Endothelial cell of umbilical vein (primary cell): Measurements from ENCODE around the gene CFAP46.

Experiments
- EZH2 ChIP-seq: IDR thresholded peaks from 2 replicates; pipeline ENCODE4 v1.6.1; 2012; ENCODE audit warnings: borderline replicate concordance, low read depth, mild to moderate bottlenecking, moderate library complexity, low read length, inconsistent platforms; ENCODE audit not compliant: severe bottlenecking
- GATA2 ChIP-seq: IDR thresholded peaks from 2 replicates; pipeline ENCODE4 v1.7.0; 2011; ENCODE audit warnings: low read depth, mild to moderate bottlenecking, moderate library complexity, mixed read lengths, low read length; ENCODE audit not compliant: insufficient read length, insufficient read depth
- JUN ChIP-seq: IDR thresholded peaks from 2 replicates; pipeline ENCODE4 v1.6.1; 2011; ENCODE audit warnings: borderline replicate concordance, low read depth; ENCODE audit not compliant: insufficient read length, insufficient read depth
- POLR2A ChIP-seq: IDR thresholded peaks from 2 replicates; pipeline ENCODE4 v1.6.1; 2012; ENCODE audit warnings: low read depth, mild to moderate bottlenecking, control low read depth, low read length
- POLR2AphosphoS5 ChIP-seq: IDR thresholded peaks from 2 replicates; pipeline ENCODE4 v1.6.1; 2012; ENCODE audit warnings: low read depth, mild to moderate bottlenecking, control low read depth, low read length, moderate library complexity; ENCODE audit not compliant: insufficient read depth
- TF ChIP-seq, protein P1 (sequence below), 2 donors: IDR thresholded peaks; 1 replicate in 1 of 2; 2 replicates in 1 of 2; pipeline ENCODE4 v1.5.1; 2011; ENCODE audit warnings: low read length in 2 of 2, mild to moderate bottlenecking in 2 of 2, moderate library complexity in 2 of 2, control low read depth in 1 of 2, inconsistent platforms in 1 of 2, low read depth in 1 of 2; ENCODE audit not compliant: insufficient read depth in 1 of 2; ENCODE audit errors: extremely low read depth in 1 of 2
- TF ChIP-seq, protein P2 (sequence below): IDR thresholded peaks from 2 replicates; pipeline ENCODE4 v1.6.1; 2011; ENCODE audit not compliant: insufficient read depth, insufficient read length

DNA sequence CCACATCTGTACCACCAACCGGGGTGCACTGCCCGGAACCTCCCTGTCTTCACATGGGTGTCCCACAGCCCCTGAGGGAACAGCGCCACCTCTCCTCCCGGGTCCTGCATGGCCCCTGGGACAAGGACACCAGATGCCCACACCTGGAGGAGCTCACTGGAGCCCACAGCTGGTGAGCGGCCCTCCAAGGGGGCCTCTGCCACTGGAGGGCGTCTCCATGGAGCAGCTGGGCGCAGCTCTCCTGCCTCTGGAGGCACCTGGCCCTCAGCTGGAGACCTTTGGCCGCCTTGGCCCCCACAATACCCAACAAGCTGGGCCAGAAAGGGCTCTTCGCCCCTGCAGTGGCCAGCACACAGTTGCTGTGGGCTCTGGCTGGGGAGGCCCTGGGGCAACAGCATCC is 149.2 kb downstream of the CFAP46 start:
- TF ChIP-seq, protein P1, sequence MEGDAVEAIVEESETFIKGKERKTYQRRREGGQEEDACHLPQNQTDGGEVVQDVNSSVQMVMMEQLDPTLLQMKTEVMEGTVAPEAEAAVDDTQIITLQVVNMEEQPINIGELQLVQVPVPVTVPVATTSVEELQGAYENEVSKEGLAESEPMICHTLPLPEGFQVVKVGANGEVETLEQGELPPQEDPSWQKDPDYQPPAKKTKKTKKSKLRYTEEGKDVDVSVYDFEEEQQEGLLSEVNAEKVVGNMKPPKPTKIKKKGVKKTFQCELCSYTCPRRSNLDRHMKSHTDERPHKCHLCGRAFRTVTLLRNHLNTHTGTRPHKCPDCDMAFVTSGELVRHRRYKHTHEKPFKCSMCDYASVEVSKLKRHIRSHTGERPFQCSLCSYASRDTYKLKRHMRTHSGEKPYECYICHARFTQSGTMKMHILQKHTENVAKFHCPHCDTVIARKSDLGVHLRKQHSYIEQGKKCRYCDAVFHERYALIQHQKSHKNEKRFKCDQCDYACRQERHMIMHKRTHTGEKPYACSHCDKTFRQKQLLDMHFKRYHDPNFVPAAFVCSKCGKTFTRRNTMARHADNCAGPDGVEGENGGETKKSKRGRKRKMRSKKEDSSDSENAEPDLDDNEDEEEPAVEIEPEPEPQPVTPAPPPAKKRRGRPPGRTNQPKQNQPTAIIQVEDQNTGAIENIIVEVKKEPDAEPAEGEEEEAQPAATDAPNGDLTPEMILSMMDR (IDR thresholded peaks at IDR 0.05; ENCODE audit: extremely low read depth in 1 of 2, insufficient read depth in 1 of 2, low read depth in 1 of 2, low read length in 2 of 2): no peak
- TF ChIP-seq POLR2A (no peak), EZH2 (no peak), POLR2AphosphoS5 (no peak), JUN (no peak), GATA2 (no peak)
- TF ChIP-seq, protein P2, sequence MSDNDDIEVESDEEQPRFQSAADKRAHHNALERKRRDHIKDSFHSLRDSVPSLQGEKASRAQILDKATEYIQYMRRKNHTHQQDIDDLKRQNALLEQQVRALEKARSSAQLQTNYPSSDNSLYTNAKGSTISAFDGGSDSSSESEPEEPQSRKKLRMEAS: no peak
